ENCODE data around the gene SNCB.

Gene SNCB

DNA sequence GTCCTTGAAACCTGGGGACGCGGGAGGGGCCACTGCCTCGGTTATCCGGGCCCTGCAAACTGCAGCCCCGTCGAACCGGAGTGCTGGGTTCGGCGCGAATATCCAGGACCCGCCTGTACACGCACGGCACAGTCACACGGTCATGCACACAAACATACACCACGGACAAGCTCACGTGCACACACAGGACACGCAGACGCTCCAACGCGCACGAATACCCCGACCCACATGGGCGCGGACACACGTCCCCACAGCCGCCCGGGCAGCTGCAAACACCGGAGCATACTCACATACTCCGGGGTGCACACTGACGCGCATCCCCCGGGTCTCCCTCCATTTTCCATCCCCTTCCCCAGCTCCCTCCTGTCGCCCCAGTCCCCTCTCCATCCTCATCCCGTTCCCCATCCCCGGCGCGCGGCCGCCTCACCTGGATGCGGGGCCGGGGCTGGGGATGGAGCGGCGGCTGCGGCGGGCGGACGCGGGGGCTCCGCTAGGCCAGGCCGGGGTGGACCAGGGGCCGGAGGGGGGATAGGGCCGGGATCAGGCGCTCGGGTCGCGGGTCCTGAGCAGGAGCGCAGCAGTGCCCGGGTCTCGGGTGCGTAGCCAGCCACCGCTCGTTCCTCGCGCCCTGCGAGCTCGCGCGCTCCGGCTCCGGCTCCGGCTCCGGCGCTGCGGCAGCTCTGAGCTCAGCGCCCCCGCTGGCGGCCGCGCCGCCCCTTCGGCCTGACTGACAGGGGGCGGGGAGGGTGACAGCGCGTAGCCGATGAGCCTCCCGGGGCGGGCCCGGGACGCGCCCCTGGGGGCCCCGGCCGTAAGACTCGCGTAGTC is at the start of gene SNCB, which contains the start of gene EIF4E1B:
Gene SNCB, minus strand, starts transcription at position 682 of the 828 bp plus-strand sequence. CDS start 880 bp downstream, outside the sequence.
Gene EIF4E1B, plus strand, starts transcription at position 823 of the 828 bp plus-strand sequence. CDS start 12,113 bp downstream, outside the sequence.
- no peak for DNase-seq (ENCODE audit: low spot score)

- no peak for DNase-seq (ENCODE audit: low spot score)
These were observed 49.3 kb upstream of the SNCB start for GRCh38 chr5:176679365-176680225.

- no peak for DNase-seq (ENCODE audit: low spot score)
These were observed 48.2 kb upstream of the SNCB start for GRCh38 chr5:176678584-176678983.

DNA sequence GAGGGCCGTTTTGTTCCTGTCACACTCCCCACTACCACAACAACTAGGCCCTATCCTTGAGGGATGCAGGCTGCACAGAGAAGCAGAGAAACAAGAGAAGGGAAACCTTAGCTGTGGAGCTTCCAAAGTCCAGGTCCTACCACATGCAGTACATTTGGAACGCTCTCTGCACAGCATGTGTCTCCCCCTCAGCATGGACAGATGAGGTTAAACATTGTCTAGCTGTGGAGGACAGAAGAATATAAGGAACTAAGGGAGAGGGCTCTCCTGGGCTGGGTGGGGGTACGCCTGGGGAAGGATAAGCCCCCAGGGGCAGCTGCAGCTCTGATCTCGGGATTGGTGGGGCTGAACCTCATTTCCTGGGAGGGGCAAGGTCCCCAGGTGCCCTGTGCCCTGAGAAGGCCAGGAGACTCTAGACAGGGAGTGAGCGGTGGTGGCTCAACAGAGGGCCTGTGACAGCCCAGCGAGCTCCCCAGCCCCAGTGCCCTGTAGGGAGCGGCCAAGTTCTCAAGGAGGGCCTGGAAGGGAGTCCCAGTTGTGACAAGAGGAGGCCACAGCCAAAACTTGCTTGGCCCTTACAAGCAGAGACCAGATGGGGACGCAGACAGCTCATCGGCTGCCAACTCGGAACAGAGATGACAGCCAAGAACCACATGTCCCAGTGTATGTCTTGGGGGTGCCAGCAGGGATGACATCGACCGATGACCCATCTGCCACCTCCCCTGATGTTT is 47.0 kb upstream of the SNCB start:
- no peak for DNase-seq (ENCODE audit: low spot score)

DNA sequence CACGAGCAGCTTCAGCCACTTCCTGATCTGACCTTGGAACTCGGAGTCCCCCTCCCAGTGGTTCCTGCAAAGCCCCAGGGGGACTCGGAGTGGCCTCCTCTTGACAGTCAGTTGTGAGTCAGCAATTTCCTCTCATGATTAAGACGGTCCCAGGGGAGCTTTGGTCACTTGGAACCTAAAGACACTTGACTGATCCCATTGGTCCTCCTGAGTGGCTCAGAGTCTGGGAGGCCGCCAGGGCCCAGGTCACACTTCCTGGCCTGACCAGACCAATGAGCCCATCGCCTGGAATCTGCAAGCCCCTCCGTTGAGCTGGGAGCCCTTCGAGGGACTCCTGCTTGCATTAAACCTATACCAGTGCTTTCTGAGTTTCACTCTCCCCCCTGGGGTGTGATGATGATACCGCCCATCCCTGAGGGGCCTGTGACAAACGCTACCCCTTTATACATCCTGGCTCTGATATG is 46.1 kb upstream of the SNCB start:
- no peak for DNase-seq (ENCODE audit: low spot score)

- DNase-seq (ENCODE audit: low spot score) = no peak
These were observed 45.5 kb upstream of the SNCB start for GRCh38 chr5:176675676-176676360.

DNA sequence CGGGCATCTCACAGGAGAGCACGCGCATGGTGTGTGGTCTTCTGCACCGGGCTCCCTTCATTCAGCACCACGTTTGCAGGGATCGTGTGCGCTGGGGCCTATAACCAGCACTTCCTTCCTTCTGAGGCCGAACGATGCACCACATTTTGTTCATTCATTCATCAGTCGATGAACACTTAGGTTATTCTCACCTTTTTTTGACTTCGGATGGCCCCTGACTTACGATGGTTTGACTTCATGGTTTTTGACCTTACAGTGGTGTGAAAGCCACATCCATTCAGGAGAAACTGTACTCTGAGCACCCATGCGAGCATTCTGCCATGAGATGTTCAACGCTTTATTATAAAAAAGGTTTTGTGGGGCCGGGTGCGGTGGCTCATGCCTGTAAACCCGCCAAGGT is 44.5 kb upstream of the SNCB start:
- no peak for DNase-seq (ENCODE audit: low spot score)

- DNase-seq (ENCODE audit: low spot score) = no peak
These were observed 43.6 kb upstream of the SNCB start for GRCh38 chr5:176673651-176674583.

- no peak for DNase-seq (ENCODE audit: low spot score)
These were observed 41.8 kb upstream of the SNCB start for GRCh38 chr5:176671890-176672747.

DNA sequence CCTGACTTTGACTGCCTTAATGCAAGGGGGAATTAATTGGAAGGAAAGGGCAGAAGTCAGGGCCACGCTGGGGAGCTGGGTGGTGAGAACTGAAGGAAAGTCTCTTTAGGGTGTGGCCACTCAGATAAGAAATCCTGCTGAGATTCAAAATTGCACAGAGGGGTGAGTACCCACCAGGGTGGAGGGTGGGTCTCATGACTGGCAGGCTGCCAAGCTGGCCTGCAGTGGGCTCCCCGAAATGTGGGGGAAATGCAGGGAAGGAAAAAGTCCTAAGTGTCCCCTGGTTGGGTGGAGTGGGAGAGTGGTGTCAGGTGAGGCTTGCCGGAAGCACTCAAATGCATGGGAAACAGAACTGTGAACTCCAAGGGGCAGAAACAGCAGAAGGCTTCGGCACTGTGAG is 41.1 kb upstream of the SNCB start:
- DNase-seq (ENCODE audit: low spot score) = no peak

GRCh38 chr5:176670449-176670848 is 40.1 kb upstream of the SNCB start:
- no peak for DNase-seq (ENCODE audit: low spot score)

DNA sequence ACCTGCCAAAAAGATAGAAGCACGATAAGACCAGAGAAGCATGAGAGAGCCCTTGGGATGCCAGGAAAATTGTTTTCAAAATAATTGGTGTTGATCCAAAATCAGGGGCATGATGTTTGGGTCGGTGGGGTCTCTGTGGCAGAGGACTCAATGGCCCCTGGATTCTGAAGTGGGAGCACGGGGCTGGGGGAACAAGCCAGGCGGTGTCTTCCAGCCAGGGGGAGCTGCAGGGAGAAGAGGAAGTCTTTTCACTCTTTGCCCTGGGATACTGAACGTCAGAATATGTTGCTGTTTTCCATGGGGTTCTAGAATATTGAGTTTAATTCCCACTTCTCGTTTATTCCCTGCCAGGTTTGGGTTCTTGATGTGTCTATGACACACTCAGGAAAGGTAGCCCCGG is 37.3 kb upstream of the SNCB start:
- no peak for DNase-seq (ENCODE audit: low spot score)

GRCh38 chr5:176665517-176665916 is 35.2 kb upstream of the SNCB start:
- no peak for DNase-seq (ENCODE audit: low spot score)

DNA sequence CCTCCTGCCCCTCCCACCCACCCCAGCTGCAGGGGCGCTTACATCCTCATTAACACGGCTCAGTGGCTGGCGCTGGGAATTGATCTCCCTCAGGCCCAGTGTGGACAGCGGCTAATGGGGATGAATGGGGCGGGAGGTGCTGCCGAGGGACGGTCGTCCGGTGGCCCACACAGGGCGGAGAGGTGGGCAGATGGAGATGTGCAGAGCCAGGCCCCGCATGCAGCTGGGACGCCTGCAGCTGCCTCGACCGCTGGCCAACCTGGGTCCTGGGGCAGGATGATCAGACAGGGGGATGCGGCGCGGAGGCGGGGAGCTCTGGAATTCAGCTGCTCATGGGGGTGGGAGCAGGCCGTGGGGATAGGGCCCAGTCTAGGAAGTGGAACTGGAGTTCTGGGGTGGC is 34.6 kb upstream of the SNCB start:
- DNase-seq (ENCODE audit: low spot score) = no peak

DNA sequence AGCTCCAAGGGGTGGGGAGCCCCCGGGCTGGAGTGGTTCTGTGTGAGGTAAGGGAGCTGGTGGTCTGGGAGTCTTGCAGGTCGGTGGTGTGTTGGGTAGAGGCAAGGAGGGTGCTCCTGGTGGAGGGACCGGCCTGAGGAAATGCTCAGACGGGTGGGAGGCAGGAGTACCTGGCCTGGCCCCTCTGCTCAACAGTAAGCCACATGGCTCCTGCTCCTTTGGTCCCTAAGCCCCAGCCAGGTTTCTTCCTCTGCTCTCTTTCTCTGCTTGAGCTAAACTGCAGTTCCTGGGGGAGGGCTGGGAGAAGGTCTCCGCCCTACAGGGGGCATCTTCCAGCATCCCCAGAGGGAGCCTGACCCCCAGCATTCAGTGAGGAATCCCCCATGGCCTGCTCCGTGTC is 34.1 kb upstream of the SNCB start:
- no peak for DNase-seq (ENCODE audit: low spot score)

DNA sequence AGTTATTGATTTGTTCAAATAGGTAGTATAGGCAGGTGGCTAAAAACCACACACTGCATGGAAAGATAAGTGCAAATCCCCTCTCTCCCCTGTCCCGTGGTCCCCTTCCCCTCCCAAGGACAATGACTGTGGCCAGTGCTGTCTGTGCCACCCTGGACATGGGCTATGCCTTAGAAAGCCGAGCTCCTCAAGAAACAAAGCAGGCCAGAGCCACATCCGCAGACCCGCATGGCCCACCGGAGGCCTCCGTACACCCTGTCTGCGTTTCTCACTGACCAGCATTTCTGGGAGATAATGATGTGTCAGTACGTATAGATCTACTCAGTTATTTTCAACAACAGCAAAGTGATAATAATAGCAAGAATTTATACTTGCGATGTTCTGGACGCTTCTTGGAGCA is 33.2 kb upstream of the SNCB start:
- no peak for DNase-seq (ENCODE audit: low spot score)

- no peak for DNase-seq (ENCODE audit: low spot score)
These were observed 32.3 kb upstream of the SNCB start for GRCh38 chr5:176662371-176663333.

DNA sequence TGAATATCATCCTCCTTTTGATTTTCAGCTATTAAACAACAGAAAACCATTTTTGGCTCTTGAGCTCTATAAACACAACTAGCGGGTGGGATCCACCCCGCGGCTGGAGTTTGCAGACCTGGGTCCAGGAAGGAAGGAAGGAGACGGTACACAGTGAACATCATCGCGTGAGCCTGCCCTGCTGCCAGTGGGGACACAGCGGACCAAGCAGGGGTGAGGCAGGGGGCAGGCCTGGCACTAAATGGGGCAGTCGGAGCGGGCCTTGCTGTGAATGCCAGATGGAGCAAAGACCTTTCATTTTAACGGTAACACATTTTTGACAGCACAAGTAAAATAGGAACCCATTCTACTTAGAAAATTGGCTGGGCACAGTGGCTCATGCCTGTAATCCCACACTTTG is 31.3 kb upstream of the SNCB start:
- DNase-seq (ENCODE audit: low spot score) = no peak
